ENCODE data around the gene SIM2.

SIM2 gene

GRCh38 chr21:36701756-36702621 is 3.1 kb downstream of the SIM2 start:
- ATAC-seq: no peak

- ATAC-seq: no peak
Observed at GRCh38 chr21:36702622-36702968, 3.7 kb downstream of the SIM2 start.

GRCh38 chr21:36703123-36703522 is 4.2 kb downstream of the SIM2 start:
- ATAC-seq: no peak

- ATAC-seq: no peak
Observed at GRCh38 chr21:36703626-36704280, 4.8 kb downstream of the SIM2 start.

- ATAC-seq: no peak
Observed at GRCh38 chr21:36704281-36704957, 5.5 kb downstream of the SIM2 start.

- ATAC-seq: no peak
Observed at GRCh38 chr21:36704958-36705678, 6.2 kb downstream of the SIM2 start.

- no peak for ATAC-seq
Observed at GRCh38 chr21:36705679-36706481, 7.0 kb downstream of the SIM2 start.

- no peak for ATAC-seq
Observed at GRCh38 chr21:36706482-36706852, 7.6 kb downstream of the SIM2 start.

- ATAC-seq: no peak
Observed at GRCh38 chr21:36706951-36707762, 8.2 kb downstream of the SIM2 start.

- no peak for ATAC-seq
Observed at GRCh38 chr21:36707763-36708285, 8.9 kb downstream of the SIM2 start.

GRCh38 chr21:36708286-36709029 is 9.5 kb downstream of the SIM2 start:
- no peak for ATAC-seq

- no peak for ATAC-seq
Observed at GRCh38 chr21:36709030-36709867, 10.3 kb downstream of the SIM2 start.

GRCh38 chr21:36709868-36710728 is 11.2 kb downstream of the SIM2 start:
- ATAC-seq: no peak

- no peak for ATAC-seq
Observed at GRCh38 chr21:36710729-36711048, 11.8 kb downstream of the SIM2 start.

- no peak for ATAC-seq
Observed at GRCh38 chr21:36713746-36714145, 14.8 kb downstream of the SIM2 start.

GRCh38 chr21:36716387-36716786 is 17.5 kb downstream of the SIM2 start:
- no peak for ATAC-seq

GRCh38 chr21:36716836-36717235 is 17.9 kb downstream of the SIM2 start:
- ATAC-seq: no peak

GRCh38 chr21:36717976-36718375 is 19.1 kb downstream of the SIM2 start:
- no peak for ATAC-seq

Measured in activated CD4-positive, CD25-positive, alpha-beta regulatory T cell treated with anti-CD3 and anti-CD28 coated beads, Interleukin-2, amount 50 U/mL, for 24 hours (primary cell).